Measurements from ENCODE around the gene WDR64. TPM values are rescaled to one million over a fixed set of nuclear protein-coding genes. Genes with fewer than 3 reads are reported as not detected.

Gene WDR64
- total and polyA plus RNA-seq, 2 of the 13 experiments (the other 11 are each of a cell fraction or from before 2014, with no cell fraction given): not detected

GRCh38 chr1:241640149-241640866, 11.8 kb upstream of the WDR64 start, which contains the start of the genes CHML and OPN3 (continued):
- TF ChIP-seq ARID5B (CRISPR knock-in tag; IDR thresholded peaks at IDR 0.05) (peak; percentile 43; the same call in 1 of the 2 replicates), ELK4 (CRISPR knock-in tag; IDR thresholded peaks at IDR 0.05; ENCODE audit: borderline replicate concordance) (no peak), ARNTL (CRISPR knock-in tag; IDR thresholded peaks at IDR 0.05) (no peak), ZNF552 (CRISPR knock-in tag; IDR thresholded peaks at IDR 0.05; ENCODE audit: borderline replicate concordance) (no peak), RARG (CRISPR knock-in tag; IDR thresholded peaks at IDR 0.05; ENCODE audit: low read depth) (no peak), ZNF678 (CRISPR knock-in tag; IDR thresholded peaks at IDR 0.05) (no peak), IRX3 (CRISPR knock-in tag; IDR thresholded peaks at IDR 0.05; ENCODE audit: borderline replicate concordance, low read depth) (0 out of 2 replicates have a peak, but pooled peaks have one; percentile 63), ZSCAN20 (CRISPR knock-in tag; IDR thresholded peaks at IDR 0.05; ENCODE audit: borderline replicate concordance) (peak; percentile 65; the same call in 1 of the 2 replicates), SNAPC5 (CRISPR knock-in tag; IDR thresholded peaks at IDR 0.05; ENCODE audit: borderline replicate concordance) (0 out of 2 replicates have a peak, but pooled peaks have one; percentile 51), ATF1 (CRISPR knock-in tag; IDR thresholded peaks at IDR 0.05) (no peak), REPIN1 (CRISPR knock-in tag; IDR thresholded peaks at IDR 0.05; ENCODE audit: borderline replicate concordance, low read depth) (0 out of 2 replicates have a peak, but pooled peaks have one; percentile 60), REXO4 (CRISPR knock-in tag; IDR thresholded peaks at IDR 0.05; ENCODE audit: borderline replicate concordance) (no peak), NFAT5 (CRISPR knock-in tag; IDR thresholded peaks at IDR 0.05) (no peak), DNMT3B (CRISPR knock-in tag; conservative IDR thresholded peaks at IDR 0.05) (no peak), MIXL1 (CRISPR knock-in tag; IDR thresholded peaks at IDR 0.05) (no peak), ZNF879 (CRISPR knock-in tag; IDR thresholded peaks at IDR 0.05) (no peak), BCL6 (CRISPR knock-in tag; IDR thresholded peaks at IDR 0.05) (peak; percentile 42), SAP130 (CRISPR knock-in tag; IDR thresholded peaks at IDR 0.05; ENCODE audit: low read depth) (peak; percentile 45), ZFP62 (CRISPR knock-in tag; IDR thresholded peaks at IDR 0.05) (no peak), TMF1 (CRISPR knock-in tag; IDR thresholded peaks at IDR 0.05; ENCODE audit: low read depth) (0 out of 2 replicates have a peak, but pooled peaks have one; percentile 26)
